Esophagus squamous epithelium (tissue), 4 donors: ENCODE measurements around the gene RPL4.

Experiments
- POLR2A ChIP-seq, 4 donors: fragments of 450-650 bp; IDR thresholded peaks; one replicate each; pipeline ENCODE4 v1.6.1; 2017; ENCODE audit warnings: antibody characterized with exemption in 4 of 4, mild to moderate bottlenecking in 4 of 4, moderate library complexity in 3 of 4
- TF ChIP-seq, protein P1 (sequence below), 6 experiments: fragments of 450-650 bp in 4 of 6; fragments of 200-600 bp in 2 of 6; sonication (generic) in 2 of 6; IDR thresholded peaks; one replicate each; pipeline ENCODE4 v1.5.1; 2016 to 2019; ENCODE audit warnings: antibody characterized with exemption in 6 of 6, mild to moderate bottlenecking in 4 of 6, moderate library complexity in 4 of 6

DNA sequence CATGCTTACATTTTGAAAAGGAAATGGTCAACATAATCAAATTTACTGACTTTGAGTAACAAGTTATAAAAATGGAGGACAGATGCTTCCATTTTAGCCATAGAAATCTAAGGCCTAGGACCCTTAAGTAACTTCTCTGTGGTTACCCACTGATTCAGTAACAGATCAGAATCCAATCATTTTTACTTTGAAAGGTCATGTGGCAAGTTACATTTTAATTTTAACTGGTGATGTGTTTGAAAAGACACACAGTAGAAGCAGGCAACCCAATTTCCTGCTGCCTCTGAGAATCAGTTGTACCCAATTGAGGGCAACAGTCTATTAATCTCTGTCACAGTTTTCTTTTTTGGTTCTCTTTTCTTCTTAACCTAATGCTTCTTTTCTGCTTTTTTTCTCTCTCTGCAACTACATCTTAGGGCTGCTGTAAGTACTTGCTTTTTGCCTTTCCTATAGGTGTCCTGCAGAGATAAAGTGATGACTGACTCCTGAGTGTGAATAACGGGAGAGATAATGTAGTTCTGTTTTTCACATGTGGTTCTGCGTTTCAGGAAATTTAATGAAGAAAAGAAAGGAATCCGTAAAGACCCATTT, 3.7 kb upstream of the RPL4 start:
- TF ChIP-seq, protein P1, sequence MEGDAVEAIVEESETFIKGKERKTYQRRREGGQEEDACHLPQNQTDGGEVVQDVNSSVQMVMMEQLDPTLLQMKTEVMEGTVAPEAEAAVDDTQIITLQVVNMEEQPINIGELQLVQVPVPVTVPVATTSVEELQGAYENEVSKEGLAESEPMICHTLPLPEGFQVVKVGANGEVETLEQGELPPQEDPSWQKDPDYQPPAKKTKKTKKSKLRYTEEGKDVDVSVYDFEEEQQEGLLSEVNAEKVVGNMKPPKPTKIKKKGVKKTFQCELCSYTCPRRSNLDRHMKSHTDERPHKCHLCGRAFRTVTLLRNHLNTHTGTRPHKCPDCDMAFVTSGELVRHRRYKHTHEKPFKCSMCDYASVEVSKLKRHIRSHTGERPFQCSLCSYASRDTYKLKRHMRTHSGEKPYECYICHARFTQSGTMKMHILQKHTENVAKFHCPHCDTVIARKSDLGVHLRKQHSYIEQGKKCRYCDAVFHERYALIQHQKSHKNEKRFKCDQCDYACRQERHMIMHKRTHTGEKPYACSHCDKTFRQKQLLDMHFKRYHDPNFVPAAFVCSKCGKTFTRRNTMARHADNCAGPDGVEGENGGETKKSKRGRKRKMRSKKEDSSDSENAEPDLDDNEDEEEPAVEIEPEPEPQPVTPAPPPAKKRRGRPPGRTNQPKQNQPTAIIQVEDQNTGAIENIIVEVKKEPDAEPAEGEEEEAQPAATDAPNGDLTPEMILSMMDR (IDR thresholded peaks at IDR 0.05): no peak
- TF ChIP-seq POLR2A (IDR thresholded peaks at IDR 0.05): no peak
